Globus pallidus (tissue), 1 donor: Measurements from ENCODE around the gene STK32C.
"Not testable (repeated sequence)": the region's sequence is repeated elsewhere in the genome, so short reads cannot be mapped to it uniquely, and the experiment has no call there.

Experiments
- DNase-seq: peaks from one replicate; pipeline ENCODE4 v3.0.0-alpha.2; 2015; ENCODE audit warnings: low spot score

Gene STK32C

GRCh38 chr10:132317477-132317876, 9.7 kb upstream of the STK32C start:
- DNase-seq: not testable (repeated sequence)

GRCh38 chr10:132316133-132316532, 8.4 kb upstream of the STK32C start:
- DNase-seq: no peak

DNA sequence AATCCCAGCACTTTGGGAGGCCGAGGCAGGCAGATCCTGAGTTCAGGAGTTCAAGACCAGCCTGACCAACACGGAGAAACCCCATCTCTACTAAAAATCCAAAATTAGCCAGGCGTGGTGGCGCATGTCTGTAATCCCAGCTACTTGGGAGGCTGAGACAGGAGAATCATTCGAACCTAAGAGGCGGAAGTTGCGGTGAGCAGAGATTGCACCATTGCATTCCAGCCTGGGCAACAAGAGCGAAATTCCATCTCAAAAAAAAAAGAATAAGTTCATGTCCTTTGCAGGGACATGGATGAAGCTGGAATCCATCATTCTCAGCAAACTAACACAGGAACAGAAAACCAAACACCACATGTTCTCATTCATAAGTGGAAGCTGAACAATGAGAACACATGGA, 7.1 kb upstream of the STK32C start:
- not testable (repeated sequence) for DNase-seq

DNA sequence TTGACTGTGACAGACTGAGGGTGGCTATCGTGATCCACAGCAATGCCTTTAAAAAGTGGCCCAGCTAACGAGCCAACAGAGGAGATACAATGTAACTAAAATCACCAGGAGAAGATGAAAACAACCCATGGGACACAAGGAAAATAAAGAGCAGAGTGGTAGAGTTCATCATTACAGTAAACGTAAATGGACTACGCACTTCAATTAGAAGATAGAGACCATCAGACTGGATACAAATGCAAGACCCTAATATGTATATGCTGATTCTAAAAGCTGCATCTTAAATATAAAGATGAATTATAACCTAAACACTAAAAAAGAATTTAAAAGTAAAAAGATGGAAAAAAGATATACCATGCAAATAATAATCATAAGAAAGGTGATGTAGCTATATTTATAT, 6.6 kb upstream of the STK32C start:
- DNase-seq: no peak

DNA sequence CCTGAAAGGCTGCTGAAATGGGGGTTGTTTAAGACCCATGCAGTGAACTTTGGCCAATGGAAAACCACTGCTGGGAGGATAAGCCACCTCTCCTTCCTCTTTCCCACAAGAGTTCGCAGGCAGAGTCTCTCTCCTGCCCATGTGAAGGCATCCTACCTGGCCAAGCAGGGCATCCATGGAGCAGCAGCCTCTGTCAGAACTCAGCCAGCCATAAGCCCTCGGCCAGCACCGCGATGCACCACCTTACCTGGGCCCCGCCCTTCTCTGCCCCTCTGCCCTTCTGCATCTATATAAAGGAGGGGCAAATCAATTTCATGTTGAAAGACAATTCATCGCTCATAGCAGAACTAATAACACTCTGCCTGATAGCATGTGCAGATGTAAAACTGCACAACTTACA, 6.1 kb upstream of the STK32C start:
- DNase-seq: no peak

DNA sequence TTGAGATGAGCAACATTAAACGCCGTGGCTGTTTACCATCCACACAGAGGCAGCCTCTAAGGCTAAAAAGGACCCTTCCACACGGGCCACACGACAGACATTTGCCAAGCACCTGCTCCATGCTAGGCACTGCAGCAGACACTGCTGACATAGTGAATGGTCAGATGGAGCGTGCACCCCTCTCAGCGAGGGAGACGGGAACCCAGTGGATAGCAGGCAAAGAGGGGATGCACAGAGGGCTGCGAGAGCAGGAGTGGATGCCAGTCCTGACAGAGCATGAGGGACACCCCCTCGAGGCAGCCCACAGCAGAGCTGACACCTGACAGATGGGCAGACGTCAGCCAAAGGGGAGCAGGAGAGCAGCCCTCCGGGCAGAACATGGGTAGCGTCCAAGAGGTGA, 5.6 kb upstream of the STK32C start:
- DNase-seq: no peak

GRCh38 chr10:132311338-132311939, 3.7 kb upstream of the STK32C start:
- DNase-seq: no peak

- no peak for DNase-seq
These were observed 3.1 kb upstream of the STK32C start for GRCh38 chr10:132310701-132311337.

DNA sequence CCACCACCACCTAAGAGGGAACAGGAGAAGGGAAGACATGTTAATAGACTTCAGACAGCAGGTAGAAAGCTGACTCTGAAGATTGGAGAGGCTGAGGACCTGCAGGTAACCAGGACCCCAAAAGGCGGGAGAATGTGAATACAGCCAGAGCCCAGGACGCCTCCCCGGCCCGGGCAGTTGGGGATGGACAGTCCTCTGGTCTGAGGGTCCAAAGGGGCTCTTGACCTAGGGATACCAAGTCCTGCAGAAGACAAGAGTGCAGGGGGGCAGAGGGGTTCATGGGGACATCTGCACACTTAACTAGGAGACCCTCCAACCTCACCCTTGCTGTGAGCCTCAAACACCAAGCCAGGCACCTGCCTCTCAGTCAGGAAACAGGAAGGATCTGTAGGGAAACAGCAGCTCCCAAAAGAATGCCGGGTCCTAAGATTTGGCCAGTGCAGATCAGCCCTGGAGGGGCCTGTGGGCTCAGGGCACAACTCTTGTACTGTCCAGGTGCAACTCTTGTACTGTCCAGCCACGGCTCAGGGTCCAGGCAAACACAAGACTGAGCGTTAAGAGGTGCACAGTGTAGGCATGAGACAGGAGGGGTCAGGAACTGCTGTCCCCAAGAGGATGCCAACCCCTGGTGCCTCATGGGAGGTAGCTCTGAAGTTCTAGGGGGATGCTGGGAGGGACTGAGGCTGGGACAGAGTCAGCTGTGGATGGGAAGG, 2.3 kb upstream of the STK32C start:
- no peak for DNase-seq

GRCh38 chr10:132309471-132309865, 1.7 kb upstream of the STK32C start:
- no peak for DNase-seq

- DNase-seq: no peak
These were observed 1.1 kb upstream of the STK32C start for GRCh38 chr10:132308587-132309470.

DNA sequence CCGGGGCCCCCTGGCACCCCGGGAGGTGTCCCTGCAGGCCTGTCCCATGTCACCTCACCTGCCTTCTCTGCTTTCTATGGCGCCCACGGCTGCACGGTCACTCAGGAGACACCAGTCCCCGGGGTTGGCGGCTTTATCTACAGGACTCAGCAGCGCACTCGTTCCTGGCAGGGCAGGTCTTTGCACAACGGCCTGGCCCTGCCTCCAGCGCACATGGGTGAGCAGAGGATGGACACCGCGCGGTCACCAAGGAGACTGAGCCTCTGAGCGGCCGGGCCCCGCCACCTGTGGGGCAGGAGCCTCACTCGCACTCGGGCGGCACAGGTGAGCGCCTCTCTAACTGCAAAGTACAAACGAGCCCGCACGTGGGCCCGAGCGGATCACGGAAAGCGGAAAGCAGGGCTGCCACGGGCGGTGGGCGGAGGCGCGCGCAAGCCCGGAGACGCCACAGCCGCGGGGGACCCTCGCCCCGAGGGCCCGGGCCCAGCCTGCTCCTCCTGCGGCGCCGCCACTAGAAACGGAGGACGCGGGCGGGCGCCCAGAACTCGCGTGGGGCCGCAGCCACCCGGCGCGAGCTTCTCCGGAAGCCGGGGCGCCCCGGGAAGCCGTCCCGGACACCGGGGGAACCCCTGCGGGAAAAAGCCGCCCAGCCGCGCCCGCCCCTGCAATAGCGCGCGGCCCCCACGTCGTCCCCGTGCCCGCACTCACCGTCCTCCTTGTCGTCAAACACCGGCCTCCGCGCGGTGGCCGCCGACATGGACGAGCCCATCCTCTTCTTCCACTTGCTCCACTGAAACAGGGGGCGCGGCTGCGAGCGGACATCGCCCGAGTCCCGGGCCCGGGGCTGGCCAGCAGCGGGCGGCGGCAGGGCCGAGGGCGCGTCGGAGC, 642 bp downstream of the STK32C start:
- DNase-seq: no peak

DNA sequence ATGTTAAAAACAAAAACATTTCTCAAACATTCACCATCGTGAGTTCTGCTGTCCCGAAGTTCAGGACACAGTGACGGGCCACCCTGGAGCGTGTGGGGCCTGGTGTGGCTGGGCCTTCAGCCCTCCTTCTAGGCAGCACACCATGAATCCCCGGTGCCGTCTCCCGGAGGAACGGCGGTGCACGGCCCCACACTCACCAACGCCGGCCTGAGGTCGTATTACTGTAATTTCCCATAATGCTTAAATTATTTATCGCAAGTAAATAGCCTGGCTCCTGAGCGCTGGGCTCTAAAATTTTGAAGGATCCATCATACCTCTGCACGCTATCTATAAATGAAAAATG, 1.4 kb downstream of the STK32C start:
- DNase-seq: no peak

DNA sequence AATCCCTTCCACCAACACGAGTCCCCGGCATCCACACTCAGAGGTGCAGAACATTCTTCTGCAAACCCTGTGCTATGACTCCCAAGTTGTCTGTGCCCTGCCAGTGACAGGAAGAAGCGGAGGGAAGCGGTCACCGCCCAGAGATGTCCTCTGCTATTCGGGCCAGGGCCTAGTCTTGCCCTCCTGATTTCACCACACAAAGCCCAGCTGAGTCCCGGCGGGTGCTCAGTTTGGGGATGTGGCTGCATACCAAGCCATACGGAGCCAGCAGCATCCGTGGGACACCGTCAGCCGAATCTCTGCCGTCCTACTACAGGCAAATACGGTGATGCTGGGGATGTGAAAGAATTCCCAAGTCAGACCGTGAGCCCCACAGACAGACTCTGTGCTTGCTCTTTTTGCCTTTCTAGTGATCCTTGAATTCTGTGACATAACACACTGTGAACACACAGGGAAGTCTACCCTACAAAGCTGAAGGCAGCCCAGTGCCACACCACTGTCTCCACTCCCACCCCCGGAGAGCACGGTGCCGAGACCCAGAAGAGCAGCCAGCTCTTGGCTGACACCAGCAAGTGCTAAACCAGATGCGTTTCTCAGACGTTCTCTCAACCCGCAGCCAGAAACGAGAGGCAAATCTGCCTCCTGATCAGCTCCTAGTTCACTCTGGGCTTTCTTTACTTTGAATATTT, 2.0 kb downstream of the STK32C start:
- no peak for DNase-seq

GRCh38 chr10:132304756-132305509, 2.8 kb downstream of the STK32C start:
- DNase-seq: no peak

DNA sequence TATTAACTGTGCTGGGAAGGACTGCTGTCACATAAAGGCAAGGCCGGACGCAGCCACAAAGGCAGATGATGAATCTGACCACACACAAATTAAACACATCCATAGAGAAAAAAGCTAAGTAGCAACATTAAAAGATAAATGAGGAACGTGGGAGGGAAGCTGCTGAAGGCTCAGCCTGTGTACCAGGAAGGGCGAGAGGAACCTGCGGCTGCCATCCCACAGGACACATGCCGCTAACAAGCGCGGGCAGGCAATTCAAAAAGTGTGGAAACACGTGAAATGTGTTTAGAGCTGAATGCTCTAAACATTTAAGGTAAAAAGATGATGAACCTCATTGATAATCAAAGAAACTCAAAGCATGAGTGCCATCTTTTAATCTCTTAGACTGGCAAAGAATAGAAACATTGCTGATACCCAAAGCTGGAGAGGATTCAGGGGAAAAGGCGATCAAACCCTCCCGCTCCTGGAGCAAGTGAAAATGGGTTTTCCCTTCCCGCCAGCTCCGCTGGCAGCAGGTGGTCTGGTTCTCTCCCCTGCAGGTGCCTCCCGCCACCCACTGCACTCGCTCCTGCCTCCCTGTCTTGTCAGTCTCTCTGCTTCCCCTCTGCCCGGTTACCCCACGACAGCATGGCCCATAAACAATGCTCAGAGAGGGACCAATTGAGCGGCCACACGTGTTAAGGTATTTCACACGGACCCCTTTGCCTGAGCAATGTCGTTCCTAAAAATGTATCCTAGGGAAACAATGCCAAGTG, 4.2 kb downstream of the STK32C start:
- DNase-seq: no peak

GRCh38 chr10:132302421-132303310, 5.1 kb downstream of the STK32C start:
- no peak for DNase-seq
